ENCODE results near the gene FAM13C.

Gene FAM13C

DNA sequence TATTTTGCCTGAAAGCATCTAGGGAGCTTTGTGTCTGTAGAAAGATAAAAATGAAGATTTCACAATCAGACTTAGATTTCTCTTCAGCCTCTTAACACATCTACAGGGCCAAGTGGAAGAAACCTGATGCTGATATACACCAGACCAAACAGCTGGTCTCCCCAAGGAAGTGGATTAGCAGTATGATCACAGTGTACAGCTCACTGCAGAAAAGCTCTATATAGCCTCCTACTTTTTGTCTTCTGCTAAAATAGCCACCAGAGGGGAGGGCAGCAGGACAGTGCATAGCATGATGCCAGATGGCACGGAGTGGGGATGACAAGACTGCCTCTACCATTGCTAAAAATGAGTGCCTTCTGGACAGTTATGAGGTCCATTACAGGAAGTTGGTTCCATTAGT, 16.0 kb downstream of the FAM13C start:
- H3F3A ChIP-seq (ENCODE audit: insufficient read depth, low read length) = no peaks in the 10 kb centered on the region
- H3K9me2 ChIP-seq (replicated peaks; ENCODE audit: insufficient read depth, low read length) = no peaks in the 10 kb centered on the region

DNA sequence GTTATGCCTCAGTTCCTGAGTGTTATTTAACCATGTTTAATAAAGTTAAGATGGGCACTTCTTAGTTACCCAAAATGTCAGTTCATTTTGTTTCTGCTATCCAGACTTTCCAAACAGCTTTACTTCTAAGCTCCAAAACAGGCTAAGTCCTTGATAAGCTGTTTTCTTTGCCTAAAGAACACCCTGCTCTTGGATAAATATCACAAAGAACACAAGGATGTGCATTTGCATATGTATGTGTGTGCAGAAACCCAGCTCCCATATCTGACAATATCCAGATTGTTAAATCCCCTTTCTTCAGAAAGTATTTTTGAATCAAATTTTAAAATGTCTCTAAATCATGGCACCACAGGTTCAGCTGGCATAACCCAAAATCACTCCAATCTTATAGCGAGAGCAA, 19.6 kb downstream of the FAM13C start:
- no peaks in the 10 kb centered on the region for H3K9me2 ChIP-seq (replicated peaks; ENCODE audit: insufficient read depth, low read length)
- H3F3A ChIP-seq (ENCODE audit: insufficient read depth, low read length) = no peaks in the 10 kb centered on the region
- H3K36me3 ChIP-seq (replicated peaks; ENCODE audit: insufficient read depth, low read length) = no peaks in the 10 kb centered on the region
- TF ChIP-seq, protein P1, sequence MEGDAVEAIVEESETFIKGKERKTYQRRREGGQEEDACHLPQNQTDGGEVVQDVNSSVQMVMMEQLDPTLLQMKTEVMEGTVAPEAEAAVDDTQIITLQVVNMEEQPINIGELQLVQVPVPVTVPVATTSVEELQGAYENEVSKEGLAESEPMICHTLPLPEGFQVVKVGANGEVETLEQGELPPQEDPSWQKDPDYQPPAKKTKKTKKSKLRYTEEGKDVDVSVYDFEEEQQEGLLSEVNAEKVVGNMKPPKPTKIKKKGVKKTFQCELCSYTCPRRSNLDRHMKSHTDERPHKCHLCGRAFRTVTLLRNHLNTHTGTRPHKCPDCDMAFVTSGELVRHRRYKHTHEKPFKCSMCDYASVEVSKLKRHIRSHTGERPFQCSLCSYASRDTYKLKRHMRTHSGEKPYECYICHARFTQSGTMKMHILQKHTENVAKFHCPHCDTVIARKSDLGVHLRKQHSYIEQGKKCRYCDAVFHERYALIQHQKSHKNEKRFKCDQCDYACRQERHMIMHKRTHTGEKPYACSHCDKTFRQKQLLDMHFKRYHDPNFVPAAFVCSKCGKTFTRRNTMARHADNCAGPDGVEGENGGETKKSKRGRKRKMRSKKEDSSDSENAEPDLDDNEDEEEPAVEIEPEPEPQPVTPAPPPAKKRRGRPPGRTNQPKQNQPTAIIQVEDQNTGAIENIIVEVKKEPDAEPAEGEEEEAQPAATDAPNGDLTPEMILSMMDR (IDR thresholded peaks at IDR 0.05; ENCODE audit: low read length) = no peak
- H3K4me2 ChIP-seq (ENCODE audit: low read depth, low read length) = no peak overlapping the region
- no peak overlapping the region for H3K4me3 ChIP-seq (ENCODE audit: low read length)
- no peak for DNase-seq
- H3K9ac ChIP-seq (ENCODE audit: low read length) = no peak overlapping the region
- H3K4me1 ChIP-seq (ENCODE audit: low read length) = no peaks in the 10 kb centered on the region
- H3K9me3 ChIP-seq (replicated peaks; ENCODE audit: insufficient read depth, low read length) = no peaks in the 10 kb centered on the region
- no peaks in the 10 kb centered on the region for H4K20me1 ChIP-seq (ENCODE audit: insufficient read depth, low read length)
- no peaks in the 10 kb centered on the region for H3K79me2 ChIP-seq (ENCODE audit: low read length)
- H3K27me3 ChIP-seq (replicated peaks; ENCODE audit: insufficient read depth, low read length) = no peaks in the 10 kb centered on the region
- no peak overlapping the region for H3K27ac ChIP-seq (ENCODE audit: low read length)
- H2AFZ ChIP-seq (ENCODE audit: low read length) = no peak overlapping the region

More for the DNA sequence above, 16.0 kb downstream of the FAM13C start:
- H3K79me2 ChIP-seq (ENCODE audit: low read length) = no peaks in the 10 kb centered on the region
- H3K4me1 ChIP-seq (ENCODE audit: low read length) = no peaks in the 10 kb centered on the region
- H3K9me3 ChIP-seq (replicated peaks; ENCODE audit: insufficient read depth, low read length) = no peaks in the 10 kb centered on the region
- H4K20me1 ChIP-seq (ENCODE audit: insufficient read depth, low read length) = no peaks in the 10 kb centered on the region
- no peak overlapping the region for H3K27ac ChIP-seq (ENCODE audit: low read length)
- no peak for DNase-seq
- no peak overlapping the region for H2AFZ ChIP-seq (ENCODE audit: low read length)
- no peak overlapping the region for H3K4me2 ChIP-seq (ENCODE audit: low read depth, low read length)
- H3K9ac ChIP-seq (ENCODE audit: low read length) = no peak overlapping the region
- no peaks in the 10 kb centered on the region for H3K27me3 ChIP-seq (replicated peaks; ENCODE audit: insufficient read depth, low read length)
- no peaks in the 10 kb centered on the region for H3K36me3 ChIP-seq (replicated peaks; ENCODE audit: insufficient read depth, low read length)
- TF ChIP-seq EZH2 (optimal IDR thresholded peaks at IDR 0.05; ENCODE audit: low read depth, low read length) (no peak), EZH2phosphoT487 (IDR thresholded peaks at IDR 0.05; ENCODE audit: low read length) (no peak)
- TF ChIP-seq, protein P1 (IDR thresholded peaks at IDR 0.05; ENCODE audit: low read length) = no peak
- no peak overlapping the region for H3K4me3 ChIP-seq (ENCODE audit: low read length)

DNA sequence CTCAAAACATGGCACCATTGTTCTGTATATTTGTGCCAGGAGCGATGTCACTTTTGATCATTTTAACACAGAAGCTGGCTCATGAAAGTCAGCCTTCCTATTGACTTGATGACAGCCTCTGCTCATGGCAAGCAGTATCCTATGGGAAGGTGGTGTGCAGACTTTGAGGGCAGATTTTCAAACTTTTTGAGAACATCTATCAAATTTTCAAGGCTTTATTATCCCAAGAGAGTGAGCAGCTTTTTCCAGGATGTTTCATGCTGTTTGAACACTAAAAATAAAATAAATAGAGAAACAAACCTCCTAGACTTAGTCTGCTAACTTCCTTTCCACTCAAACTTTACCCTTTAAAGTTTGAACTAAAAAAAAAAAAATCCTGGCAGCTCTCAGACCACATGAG, 20.3 kb downstream of the FAM13C start:
- Histone ChIP-seq H3K4me3 (ENCODE audit: low read length) (no peak overlapping the region), H3K36me3 (replicated peaks; ENCODE audit: insufficient read depth, low read length) (no peaks in the 10 kb centered on the region), H4K20me1 (ENCODE audit: insufficient read depth, low read length) (no peaks in the 10 kb centered on the region), H3K9me2 (replicated peaks; ENCODE audit: insufficient read depth, low read length) (no peaks in the 10 kb centered on the region), H3K9me3 (replicated peaks; ENCODE audit: insufficient read depth, low read length) (no peaks in the 10 kb centered on the region), H3K79me2 (ENCODE audit: low read length) (no peaks in the 10 kb centered on the region), H3K4me1 (ENCODE audit: low read length) (no peaks in the 10 kb centered on the region), H3K27ac (ENCODE audit: low read length) (no peak overlapping the region), H3F3A (ENCODE audit: insufficient read depth, low read length) (no peaks in the 10 kb centered on the region), H3K9ac (ENCODE audit: low read length) (no peak overlapping the region), H2AFZ (ENCODE audit: low read length) (no peak overlapping the region), H3K4me2 (ENCODE audit: low read depth, low read length) (no peak overlapping the region), H3K27me3 (replicated peaks; ENCODE audit: insufficient read depth, low read length) (no peaks in the 10 kb centered on the region)
- DNase-seq = no peak
- TF ChIP-seq EZH2phosphoT487 (IDR thresholded peaks at IDR 0.05; ENCODE audit: low read length) (no peak), EZH2 (optimal IDR thresholded peaks at IDR 0.05; ENCODE audit: low read depth, low read length) (no peak)
- TF ChIP-seq, protein P1 (IDR thresholded peaks at IDR 0.05; ENCODE audit: low read length) = no peak

All from MM.1S (cell line).